ENCODE data around the gene GKAP1. TPM values are rescaled to one million over a fixed set of nuclear protein-coding genes. Genes with fewer than 3 reads are reported as not detected.

GKAP1 gene
- polyA plus RNA-seq, 2 of the 4 experiments (the other 2 are of a cell fraction): 6.5 to 16.1 TPM

DNA sequence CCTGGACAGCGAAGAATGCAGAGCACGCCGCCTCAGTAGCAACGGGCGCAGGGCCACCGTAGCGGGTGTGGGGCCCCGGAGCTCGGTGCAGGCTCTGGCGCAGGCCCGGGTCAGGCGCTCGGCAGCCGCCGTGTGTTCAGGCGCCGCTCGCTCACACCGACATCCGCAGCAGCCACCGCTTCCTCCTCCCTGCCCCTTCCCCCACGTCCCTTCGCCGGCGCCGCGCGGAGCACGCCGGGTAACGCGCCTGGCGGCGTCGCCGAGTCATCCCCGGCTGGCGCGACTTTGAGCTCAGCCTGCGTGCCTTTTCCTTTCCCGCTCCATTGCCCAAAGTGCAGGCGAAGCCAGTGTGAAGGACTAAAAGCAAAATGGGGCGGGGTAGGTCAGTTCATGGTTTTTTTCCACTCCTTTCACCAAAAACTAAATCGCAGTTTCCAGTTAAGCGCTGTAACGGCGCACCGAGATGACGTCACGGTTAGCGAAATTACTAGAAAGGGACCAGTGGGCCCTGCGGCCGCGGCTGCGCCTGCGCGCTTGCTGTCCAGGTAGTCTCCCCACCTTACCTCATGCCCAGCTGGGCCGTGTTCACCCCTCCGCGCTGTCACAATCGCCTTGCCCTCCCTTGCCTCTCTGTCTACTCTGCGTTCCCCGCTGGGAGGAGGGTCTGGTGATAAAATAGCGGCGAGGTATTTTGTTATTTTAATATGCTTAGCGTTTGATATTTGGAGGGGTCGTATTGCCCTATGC lies 109.6 kb downstream of the GKAP1 start, which contains the start of gene UBQLN1:
TSS of gene UBQLN1 (minus strand) at position 191 of the 747 bp plus-strand sequence. CDS start 279 bp downstream, outside the sequence.
- ChIA-PET POLR2A (interaction anchor here (0.6 to 1.7 kb wide), 17 partner anchors 8 to 488 kb away, joined by 3 to 12 read pairs (median 4); partner anchors contain the start of genes IDNK and KIF27), CTCF (interaction anchor here (0.7 to 1.6 kb wide), 7 partner anchors 8 to 87 kb away, joined by 3 to 4 read pairs (median 3); no protein-coding TSS in a partner anchor)
- FAIRE-seq: no peak
- WGBS (ENCODE audit: missing lambda C conversion rate): 2% methylated on average over 37 of the region's 67 CpGs
- no peaks in the 10 kb centered on the region for H3K9me3 ChIP-seq
- TF ChIP-seq HOXB5 (CRISPR knock-in tag; IDR thresholded peaks at IDR 0.05): no peak
- no peak for TF ChIP-seq NPAS2 (CRISPR knock-in tag; IDR thresholded peaks at IDR 0.05; ENCODE audit: borderline replicate concordance)
- no peak for TF ChIP-seq NFE2L2 (conservative IDR thresholded peaks at IDR 0.05; ENCODE audit: low read length)
- no peak for TF ChIP-seq KDM1A (IDR thresholded peaks at IDR 0.05; ENCODE audit: low read depth)
- no peak for TF ChIP-seq FOXS1 (CRISPR knock-in tag; IDR thresholded peaks at IDR 0.05)
- no peak for TF ChIP-seq SREBF2 (IDR thresholded peaks at IDR 0.05)
- no peak for TF ChIP-seq ZSCAN20 (CRISPR knock-in tag; IDR thresholded peaks at IDR 0.05)
- TF ChIP-seq MAZ (IDR thresholded peaks at IDR 0.05; ENCODE audit: borderline replicate concordance, low read depth, low read length): no peak
- TF ChIP-seq, protein P1, sequence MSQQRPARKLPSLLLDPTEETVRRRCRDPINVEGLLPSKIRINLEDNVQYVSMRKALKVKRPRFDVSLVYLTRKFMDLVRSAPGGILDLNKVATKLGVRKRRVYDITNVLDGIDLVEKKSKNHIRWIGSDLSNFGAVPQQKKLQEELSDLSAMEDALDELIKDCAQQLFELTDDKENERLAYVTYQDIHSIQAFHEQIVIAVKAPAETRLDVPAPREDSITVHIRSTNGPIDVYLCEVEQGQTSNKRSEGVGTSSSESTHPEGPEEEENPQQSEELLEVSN (IDR thresholded peaks at IDR 0.05; ENCODE audit: borderline replicate concordance, low read depth): peak; percentile 61
- TF ChIP-seq CBX2 (IDR thresholded peaks at IDR 0.05; ENCODE audit: borderline replicate concordance, low read depth): no peak
- TF ChIP-seq, protein P2, sequence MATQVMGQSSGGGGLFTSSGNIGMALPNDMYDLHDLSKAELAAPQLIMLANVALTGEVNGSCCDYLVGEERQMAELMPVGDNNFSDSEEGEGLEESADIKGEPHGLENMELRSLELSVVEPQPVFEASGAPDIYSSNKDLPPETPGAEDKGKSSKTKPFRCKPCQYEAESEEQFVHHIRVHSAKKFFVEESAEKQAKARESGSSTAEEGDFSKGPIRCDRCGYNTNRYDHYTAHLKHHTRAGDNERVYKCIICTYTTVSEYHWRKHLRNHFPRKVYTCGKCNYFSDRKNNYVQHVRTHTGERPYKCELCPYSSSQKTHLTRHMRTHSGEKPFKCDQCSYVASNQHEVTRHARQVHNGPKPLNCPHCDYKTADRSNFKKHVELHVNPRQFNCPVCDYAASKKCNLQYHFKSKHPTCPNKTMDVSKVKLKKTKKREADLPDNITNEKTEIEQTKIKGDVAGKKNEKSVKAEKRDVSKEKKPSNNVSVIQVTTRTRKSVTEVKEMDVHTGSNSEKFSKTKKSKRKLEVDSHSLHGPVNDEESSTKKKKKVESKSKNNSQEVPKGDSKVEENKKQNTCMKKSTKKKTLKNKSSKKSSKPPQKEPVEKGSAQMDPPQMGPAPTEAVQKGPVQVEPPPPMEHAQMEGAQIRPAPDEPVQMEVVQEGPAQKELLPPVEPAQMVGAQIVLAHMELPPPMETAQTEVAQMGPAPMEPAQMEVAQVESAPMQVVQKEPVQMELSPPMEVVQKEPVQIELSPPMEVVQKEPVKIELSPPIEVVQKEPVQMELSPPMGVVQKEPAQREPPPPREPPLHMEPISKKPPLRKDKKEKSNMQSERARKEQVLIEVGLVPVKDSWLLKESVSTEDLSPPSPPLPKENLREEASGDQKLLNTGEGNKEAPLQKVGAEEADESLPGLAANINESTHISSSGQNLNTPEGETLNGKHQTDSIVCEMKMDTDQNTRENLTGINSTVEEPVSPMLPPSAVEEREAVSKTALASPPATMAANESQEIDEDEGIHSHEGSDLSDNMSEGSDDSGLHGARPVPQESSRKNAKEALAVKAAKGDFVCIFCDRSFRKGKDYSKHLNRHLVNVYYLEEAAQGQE (IDR thresholded peaks at IDR 0.05): no peak; the same call in 1 of the 2 replicates
- TF ChIP-seq, protein P3, sequence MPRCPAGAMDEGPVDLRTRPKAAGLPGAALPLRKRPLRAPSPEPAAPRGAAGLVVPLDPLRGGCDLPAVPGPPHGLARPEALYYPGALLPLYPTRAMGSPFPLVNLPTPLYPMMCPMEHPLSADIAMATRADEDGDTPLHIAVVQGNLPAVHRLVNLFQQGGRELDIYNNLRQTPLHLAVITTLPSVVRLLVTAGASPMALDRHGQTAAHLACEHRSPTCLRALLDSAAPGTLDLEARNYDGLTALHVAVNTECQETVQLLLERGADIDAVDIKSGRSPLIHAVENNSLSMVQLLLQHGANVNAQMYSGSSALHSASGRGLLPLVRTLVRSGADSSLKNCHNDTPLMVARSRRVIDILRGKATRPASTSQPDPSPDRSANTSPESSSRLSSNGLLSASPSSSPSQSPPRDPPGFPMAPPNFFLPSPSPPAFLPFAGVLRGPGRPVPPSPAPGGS (IDR thresholded peaks at IDR 0.05): peak; percentile 63; the same call in 2 of the 3 replicates
- TF ChIP-seq EP300 (IDR thresholded peaks at IDR 0.05): no peak
- TF ChIP-seq, protein P4, sequence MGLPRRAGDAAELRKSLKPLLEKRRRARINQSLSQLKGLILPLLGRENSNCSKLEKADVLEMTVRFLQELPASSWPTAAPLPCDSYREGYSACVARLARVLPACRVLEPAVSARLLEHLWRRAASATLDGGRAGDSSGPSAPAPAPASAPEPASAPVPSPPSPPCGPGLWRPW (IDR thresholded peaks at IDR 0.05): no peak
- TF ChIP-seq TP53 (CRISPR knock-in tag; IDR thresholded peaks at IDR 0.05): peak; percentile 85; the same call in 1 of the 2 replicates
- TF ChIP-seq HDAC2 (IDR thresholded peaks at IDR 0.05): no peak
- TF ChIP-seq TFCP2L1 (CRISPR knock-in tag; IDR thresholded peaks at IDR 0.05): 0 out of 2 replicates have a peak, but pooled peaks have one; percentile 62
- peak in 1 of 2 experiments; percentile 5; a peak in 1 of 4 replicates for TF ChIP-seq CEBPB (IDR thresholded peaks at IDR 0.05)
- no peak for TF ChIP-seq RNF2 (IDR thresholded peaks at IDR 0.05; ENCODE audit: borderline replicate concordance, low read depth)
- TF ChIP-seq, protein P5, sequence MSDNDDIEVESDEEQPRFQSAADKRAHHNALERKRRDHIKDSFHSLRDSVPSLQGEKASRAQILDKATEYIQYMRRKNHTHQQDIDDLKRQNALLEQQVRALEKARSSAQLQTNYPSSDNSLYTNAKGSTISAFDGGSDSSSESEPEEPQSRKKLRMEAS (IDR thresholded peaks at IDR 0.05): peak; percentile 90
- TF ChIP-seq KDM5A (IDR thresholded peaks at IDR 0.05): peak; percentile 62; the same call in 1 of the 2 replicates
- no peak for TF ChIP-seq HOXB13 (CRISPR knock-in tag; IDR thresholded peaks at IDR 0.05; ENCODE audit: low read depth)
- peak; percentile 67 to 89; a peak in 4 of 5 replicates for TF ChIP-seq JUN (IDR thresholded peaks at IDR 0.05)
- no peak for TF ChIP-seq ZC3H11A (IDR thresholded peaks at IDR 0.05)
- TF ChIP-seq MAFK (IDR thresholded peaks at IDR 0.05; ENCODE audit: partially characterized antibody): peak; percentile 63
- no peak for TF ChIP-seq HEYL (CRISPR knock-in tag; IDR thresholded peaks at IDR 0.05)
- TF ChIP-seq, protein P6, sequence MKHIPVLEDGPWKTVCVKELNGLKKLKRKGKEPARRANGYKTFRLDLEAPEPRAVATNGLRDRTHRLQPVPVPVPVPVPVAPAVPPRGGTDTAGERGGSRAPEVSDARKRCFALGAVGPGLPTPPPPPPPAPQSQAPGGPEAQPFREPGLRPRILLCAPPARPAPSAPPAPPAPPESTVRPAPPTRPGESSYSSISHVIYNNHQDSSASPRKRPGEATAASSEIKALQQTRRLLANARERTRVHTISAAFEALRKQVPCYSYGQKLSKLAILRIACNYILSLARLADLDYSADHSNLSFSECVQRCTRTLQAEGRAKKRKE (CRISPR knock-in tag; IDR thresholded peaks at IDR 0.05; ENCODE audit: low read depth): no peak
- TF ChIP-seq POLR2A (IDR thresholded peaks at IDR 0.05; ENCODE audit: low read length): peak; percentile 96
- peak; percentile 71; the same call in 1 of the 2 replicates for TF ChIP-seq PHF8 (IDR thresholded peaks at IDR 0.05; ENCODE audit: borderline replicate concordance, low read depth)
- TF ChIP-seq FOSL2 (IDR thresholded peaks at IDR 0.05): no peak
- TF ChIP-seq FOSL2 (CRISPR knock-in tag; IDR thresholded peaks at IDR 0.05): peak; percentile 62
- peak; percentile 89 to 90 for ATAC-seq
- peak within 1 kb of the TSS; percentile 78 for H3K4me2 ChIP-seq
- peak within 1 kb of the TSS; percentile 76 for H3K4me3 ChIP-seq
- H3K27ac ChIP-seq: peak within 1 kb of the TSS; percentile 94 to 100
- H3K4me1 ChIP-seq: peaks cover 11% of the 10 kb centered on the region; the same call in 1 of the 3 replicates
- peak; percentile 95 to 97 for DNase-seq (ENCODE audit: low read depth in 1 of 2, low spot score in 1 of 2)

Measured in A549 (cell line).